Liver (tissue), 9 donors: ENCODE data around the gene STAT6. TPM values are rescaled to one million over a fixed set of nuclear protein-coding genes. Genes with fewer than 3 reads are reported as not detected.

ENCODE experiments used
- DNase-seq: peaks from one replicate; pipeline ENCODE4 v3.0.0-alpha.2; 2017; ENCODE audit warnings: low spot score
- H3K27ac ChIP-seq, 2 donors: one replicate each; pipeline ENCODE4 v1.7.0; 2013; ENCODE audit warnings: inconsistent platforms in 2 of 2, low read length in 2 of 2, control low read depth in 1 of 2, low read depth in 1 of 2, mild to moderate bottlenecking in 1 of 2
- H3K27me3 ChIP-seq, 4 donors: one replicate each; pipeline versions ENCODE4 v1.6.1 to v1.7.0; 2013; ENCODE audit warnings: low read length in 3 of 4, inconsistent platforms in 1 of 4, mild to moderate bottlenecking in 1 of 4, moderate library complexity in 1 of 4; ENCODE audit not compliant: control insufficient read depth in 4 of 4, insufficient read depth in 4 of 4
- H3K36me3 ChIP-seq, 4 donors: one replicate each; pipeline versions ENCODE4 v1.6.1 to v1.7.0; 2013; ENCODE audit warnings: low read length in 3 of 4, mild to moderate bottlenecking in 3 of 4, low read depth in 1 of 4, moderate library complexity in 1 of 4; ENCODE audit not compliant: control insufficient read depth in 4 of 4, insufficient read depth in 3 of 4
- H3K4me1 ChIP-seq, 4 donors: one replicate each; pipeline versions ENCODE4 v1.6.1 to v1.7.0; 2013; ENCODE audit warnings: low read length in 3 of 4, mild to moderate bottlenecking in 3 of 4, moderate library complexity in 1 of 4; ENCODE audit not compliant: control insufficient read depth in 4 of 4, insufficient read depth in 4 of 4
- H3K4me3 ChIP-seq, 3 donors: one replicate each; pipeline versions ENCODE4 v1.6.1 to v1.7.0; 2013; ENCODE audit warnings: low read length in 3 of 3, control low read depth in 1 of 3, low read depth in 1 of 3, mild to moderate bottlenecking in 1 of 3
- H3K9ac ChIP-seq, 2 donors: one replicate each; pipeline ENCODE4 v1.7.0; 2013; ENCODE audit warnings: low read length in 2 of 2, mild to moderate bottlenecking in 2 of 2, moderate library complexity in 2 of 2, control low read depth in 1 of 2, low read depth in 1 of 2
- H3K9me3 ChIP-seq, 4 donors: one replicate each; pipeline versions ENCODE4 v1.6.1 to v1.7.0; 2013; ENCODE audit warnings: low read length in 3 of 4; ENCODE audit not compliant: control insufficient read depth in 4 of 4
- EGR1 ChIP-seq, 2 donors: IDR thresholded peaks; 2 replicates each; pipeline ENCODE4 v1.6.1; 2016 to 2018; ENCODE audit warnings: antibody characterized with exemption in 2 of 2, low read depth in 2 of 2
- FOXA1 ChIP-seq: IDR thresholded peaks from 2 replicates; pipeline ENCODE4 v1.6.1; 2016; ENCODE audit warnings: antibody characterized with exemption
- FOXA2 ChIP-seq: IDR thresholded peaks from 2 replicates; pipeline ENCODE4 v1.6.1; 2016; ENCODE audit warnings: antibody characterized with exemption
- GABPA ChIP-seq, 2 donors: IDR thresholded peaks in 1 of 2; conservative IDR thresholded peaks in 1 of 2; 2 replicates each; pipeline ENCODE4 v1.6.1; 2016; ENCODE audit warnings: antibody characterized with exemption in 2 of 2, mild to moderate bottlenecking in 1 of 2, moderate library complexity in 1 of 2
- HNF4A ChIP-seq, 2 donors: conservative IDR thresholded peaks; 2 replicates each; pipeline ENCODE4 v1.6.1; 2016; ENCODE audit warnings: antibody characterized with exemption in 2 of 2, mild to moderate bottlenecking in 2 of 2
- HNF4G ChIP-seq: IDR thresholded peaks from 2 replicates; pipeline ENCODE4 v1.6.1; 2016; ENCODE audit warnings: antibody characterized with exemption
- JUND ChIP-seq, 2 donors: IDR thresholded peaks; 2 replicates each; pipeline ENCODE4 v1.6.1; 2016; ENCODE audit warnings: antibody characterized with exemption in 2 of 2
- NR2F2 ChIP-seq: IDR thresholded peaks from 2 replicates; pipeline ENCODE4 v1.6.1; 2016; ENCODE audit warnings: antibody characterized with exemption
- RAD21 ChIP-seq, 2 donors: IDR thresholded peaks; 2 replicates each; pipeline ENCODE4 v1.6.1; 2016; ENCODE audit warnings: antibody characterized with exemption in 2 of 2, mild to moderate bottlenecking in 2 of 2
- RXRA ChIP-seq, 2 donors: IDR thresholded peaks; 2 replicates each; pipeline ENCODE4 v1.6.1; 2017 to 2018; ENCODE audit warnings: antibody characterized with exemption in 2 of 2, mild to moderate bottlenecking in 1 of 2
- SP1 ChIP-seq: IDR thresholded peaks from 2 replicates; pipeline ENCODE4 v1.6.1; 2018; ENCODE audit warnings: antibody characterized with exemption, mild to moderate bottlenecking
- WGBS: extraction: QIAGEN DNeasy Blood & Tissue Kit; methylation state at CpG from one replicate; pipeline ENCODE4 v1.1.7; 2013; 5-methylcytosine and 5-hydroxymethylcytosine counted together
- polyA plus RNA-seq, 2 donors: library from polyadenylated mRNA; stranded (reverse) in 1 of 2; unstranded in 1 of 2; fragments of 200-250 nt in 1 of 2; fragments of >200 nt in 1 of 2; fragmentation: Nextera tagmentation in 1 of 2; extraction: Ambion mirVana in 1 of 2; gene quantifications; one replicate each; pipeline versions ENCODE4 v1.2.1 to v1.2.3, GENCODE V29; 2013 to 2015
- total RNA-seq, 2 donors: library from RNA; depleted of rRNA; stranded (reverse); fragments of >200 nt; gene quantifications; one replicate each; pipeline ENCODE4 v1.2.3, GENCODE V29; 2014
- TF ChIP-seq, protein P1 (sequence below): IDR thresholded peaks from 2 replicates; pipeline ENCODE4 v1.6.1; 2016; ENCODE audit warnings: antibody characterized with exemption
- TF ChIP-seq, protein P2 (sequence below): fragments of 150-350 bp; IDR thresholded peaks from 2 replicates; pipeline ENCODE4 v1.5.1; 2017; ENCODE audit warnings: improper control_type of control experiment, low read depth, low read length; ENCODE audit not compliant: missing input control
- TF ChIP-seq, protein P3 (sequence below): IDR thresholded peaks from 2 replicates; pipeline ENCODE4 v1.6.1; 2016; ENCODE audit warnings: antibody characterized with exemption, mild to moderate bottlenecking
- TF ChIP-seq, protein P4 (sequence below): IDR thresholded peaks from 2 replicates; pipeline ENCODE4 v1.6.1; 2016; ENCODE audit warnings: antibody characterized with exemption
- donor health status: healthy.
- donor health status: healthy.
- donor health status: healthy.
- donor health status: healthy.
- donor health status: healthy.

The STAT6 gene
- total and polyA plus RNA-seq, 4 donors: 27.4 to 57.4 (median 43.6) TPM

DNA sequence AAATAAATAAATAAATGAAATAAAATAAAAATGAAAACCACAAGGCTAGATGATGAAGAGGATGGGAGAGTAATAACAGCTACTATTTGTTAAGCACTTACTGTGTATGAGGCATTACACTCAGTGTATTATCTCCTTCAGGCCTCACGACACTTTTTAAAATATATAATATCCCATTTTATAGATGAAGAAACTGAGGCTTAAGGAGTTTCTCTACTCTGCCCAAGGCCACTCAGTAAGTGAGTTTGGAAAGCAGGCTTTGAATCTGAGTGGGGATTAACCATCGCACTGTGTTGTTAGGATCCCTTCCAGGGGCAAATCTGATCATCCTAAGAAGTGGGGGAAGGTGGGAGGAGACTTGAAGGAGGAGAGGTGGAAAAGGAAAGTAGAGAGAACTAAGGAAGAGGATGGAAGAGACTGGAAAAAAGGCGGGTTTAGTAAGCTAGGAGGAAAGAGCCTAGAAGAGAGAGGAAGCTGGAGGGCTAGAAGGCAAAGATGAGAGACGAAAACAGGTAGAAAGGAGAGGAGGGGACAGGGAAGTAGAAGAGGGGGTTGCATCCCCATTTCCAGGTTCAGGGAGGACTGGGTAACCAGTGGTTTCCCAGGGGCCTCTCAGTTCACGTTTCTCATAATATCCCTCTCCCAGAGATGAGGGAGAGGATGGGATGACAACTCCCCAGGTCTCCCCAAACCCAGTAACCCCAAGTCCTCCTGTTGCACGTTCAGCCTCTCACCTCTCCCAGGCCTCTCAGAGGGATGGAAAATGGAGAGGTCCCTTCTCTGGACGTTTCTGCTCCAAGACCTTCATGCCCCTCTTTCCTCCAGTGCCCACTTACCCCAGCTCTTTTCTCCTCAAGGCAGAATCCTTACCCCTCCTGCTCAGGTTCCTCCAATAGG is 1.7 kb downstream of the STAT6 start:
- H3K4me1 ChIP-seq: peaks cover 7 to 47% (median 34%) of the 10 kb centered on the region in 4 donors
- peak overlapping the region; percentile 99 for H3K27ac ChIP-seq
- DNase-seq: no peak
- H3K27me3 ChIP-seq: no peaks in the 10 kb centered on the region
- H3K9ac ChIP-seq: peak overlapping the region in 1 of 2 donors; percentile 66
- peak overlapping the region; percentile 71 to 93 (median 86) for H3K4me3 ChIP-seq
- WGBS: 66% methylated on average over 7 of the region's 7 CpGs
- no peaks in the 10 kb centered on the region for H3K9me3 ChIP-seq
- peaks cover 15 to 24% (median 21%) of the 10 kb centered on the region in 4 donors for H3K36me3 ChIP-seq
- no peak for TF ChIP-seq HNF4A (conservative IDR thresholded peaks at IDR 0.05)
- no peak for TF ChIP-seq RXRA (IDR thresholded peaks at IDR 0.05)
- TF ChIP-seq JUND (IDR thresholded peaks at IDR 0.05): no peak
- no peak for TF ChIP-seq GABPA (IDR thresholded peaks at IDR 0.05 in 1 of 2, conservative IDR thresholded peaks at IDR 0.05 in 1 of 2)
- TF ChIP-seq, protein P1, sequence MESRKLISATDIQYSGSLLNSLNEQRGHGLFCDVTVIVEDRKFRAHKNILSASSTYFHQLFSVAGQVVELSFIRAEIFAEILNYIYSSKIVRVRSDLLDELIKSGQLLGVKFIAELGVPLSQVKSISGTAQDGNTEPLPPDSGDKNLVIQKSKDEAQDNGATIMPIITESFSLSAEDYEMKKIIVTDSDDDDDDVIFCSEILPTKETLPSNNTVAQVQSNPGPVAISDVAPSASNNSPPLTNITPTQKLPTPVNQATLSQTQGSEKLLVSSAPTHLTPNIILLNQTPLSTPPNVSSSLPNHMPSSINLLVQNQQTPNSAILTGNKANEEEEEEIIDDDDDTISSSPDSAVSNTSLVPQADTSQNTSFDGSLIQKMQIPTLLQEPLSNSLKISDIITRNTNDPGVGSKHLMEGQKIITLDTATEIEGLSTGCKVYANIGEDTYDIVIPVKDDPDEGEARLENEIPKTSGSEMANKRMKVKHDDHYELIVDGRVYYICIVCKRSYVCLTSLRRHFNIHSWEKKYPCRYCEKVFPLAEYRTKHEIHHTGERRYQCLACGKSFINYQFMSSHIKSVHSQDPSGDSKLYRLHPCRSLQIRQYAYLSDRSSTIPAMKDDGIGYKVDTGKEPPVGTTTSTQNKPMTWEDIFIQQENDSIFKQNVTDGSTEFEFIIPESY: no peak
- TF ChIP-seq SP1: no peak
- TF ChIP-seq, protein P2, sequence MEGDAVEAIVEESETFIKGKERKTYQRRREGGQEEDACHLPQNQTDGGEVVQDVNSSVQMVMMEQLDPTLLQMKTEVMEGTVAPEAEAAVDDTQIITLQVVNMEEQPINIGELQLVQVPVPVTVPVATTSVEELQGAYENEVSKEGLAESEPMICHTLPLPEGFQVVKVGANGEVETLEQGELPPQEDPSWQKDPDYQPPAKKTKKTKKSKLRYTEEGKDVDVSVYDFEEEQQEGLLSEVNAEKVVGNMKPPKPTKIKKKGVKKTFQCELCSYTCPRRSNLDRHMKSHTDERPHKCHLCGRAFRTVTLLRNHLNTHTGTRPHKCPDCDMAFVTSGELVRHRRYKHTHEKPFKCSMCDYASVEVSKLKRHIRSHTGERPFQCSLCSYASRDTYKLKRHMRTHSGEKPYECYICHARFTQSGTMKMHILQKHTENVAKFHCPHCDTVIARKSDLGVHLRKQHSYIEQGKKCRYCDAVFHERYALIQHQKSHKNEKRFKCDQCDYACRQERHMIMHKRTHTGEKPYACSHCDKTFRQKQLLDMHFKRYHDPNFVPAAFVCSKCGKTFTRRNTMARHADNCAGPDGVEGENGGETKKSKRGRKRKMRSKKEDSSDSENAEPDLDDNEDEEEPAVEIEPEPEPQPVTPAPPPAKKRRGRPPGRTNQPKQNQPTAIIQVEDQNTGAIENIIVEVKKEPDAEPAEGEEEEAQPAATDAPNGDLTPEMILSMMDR: no peak
- no peak for TF ChIP-seq HNF4G
- no peak for TF ChIP-seq RAD21 (IDR thresholded peaks at IDR 0.05)
- TF ChIP-seq FOXA2: no peak
- no peak for TF ChIP-seq EGR1 (IDR thresholded peaks at IDR 0.05; ENCODE audit: low read depth in 2 of 2)
- TF ChIP-seq, protein P3, sequence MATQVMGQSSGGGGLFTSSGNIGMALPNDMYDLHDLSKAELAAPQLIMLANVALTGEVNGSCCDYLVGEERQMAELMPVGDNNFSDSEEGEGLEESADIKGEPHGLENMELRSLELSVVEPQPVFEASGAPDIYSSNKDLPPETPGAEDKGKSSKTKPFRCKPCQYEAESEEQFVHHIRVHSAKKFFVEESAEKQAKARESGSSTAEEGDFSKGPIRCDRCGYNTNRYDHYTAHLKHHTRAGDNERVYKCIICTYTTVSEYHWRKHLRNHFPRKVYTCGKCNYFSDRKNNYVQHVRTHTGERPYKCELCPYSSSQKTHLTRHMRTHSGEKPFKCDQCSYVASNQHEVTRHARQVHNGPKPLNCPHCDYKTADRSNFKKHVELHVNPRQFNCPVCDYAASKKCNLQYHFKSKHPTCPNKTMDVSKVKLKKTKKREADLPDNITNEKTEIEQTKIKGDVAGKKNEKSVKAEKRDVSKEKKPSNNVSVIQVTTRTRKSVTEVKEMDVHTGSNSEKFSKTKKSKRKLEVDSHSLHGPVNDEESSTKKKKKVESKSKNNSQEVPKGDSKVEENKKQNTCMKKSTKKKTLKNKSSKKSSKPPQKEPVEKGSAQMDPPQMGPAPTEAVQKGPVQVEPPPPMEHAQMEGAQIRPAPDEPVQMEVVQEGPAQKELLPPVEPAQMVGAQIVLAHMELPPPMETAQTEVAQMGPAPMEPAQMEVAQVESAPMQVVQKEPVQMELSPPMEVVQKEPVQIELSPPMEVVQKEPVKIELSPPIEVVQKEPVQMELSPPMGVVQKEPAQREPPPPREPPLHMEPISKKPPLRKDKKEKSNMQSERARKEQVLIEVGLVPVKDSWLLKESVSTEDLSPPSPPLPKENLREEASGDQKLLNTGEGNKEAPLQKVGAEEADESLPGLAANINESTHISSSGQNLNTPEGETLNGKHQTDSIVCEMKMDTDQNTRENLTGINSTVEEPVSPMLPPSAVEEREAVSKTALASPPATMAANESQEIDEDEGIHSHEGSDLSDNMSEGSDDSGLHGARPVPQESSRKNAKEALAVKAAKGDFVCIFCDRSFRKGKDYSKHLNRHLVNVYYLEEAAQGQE: no peak
- no peak for TF ChIP-seq FOXA1

DNA sequence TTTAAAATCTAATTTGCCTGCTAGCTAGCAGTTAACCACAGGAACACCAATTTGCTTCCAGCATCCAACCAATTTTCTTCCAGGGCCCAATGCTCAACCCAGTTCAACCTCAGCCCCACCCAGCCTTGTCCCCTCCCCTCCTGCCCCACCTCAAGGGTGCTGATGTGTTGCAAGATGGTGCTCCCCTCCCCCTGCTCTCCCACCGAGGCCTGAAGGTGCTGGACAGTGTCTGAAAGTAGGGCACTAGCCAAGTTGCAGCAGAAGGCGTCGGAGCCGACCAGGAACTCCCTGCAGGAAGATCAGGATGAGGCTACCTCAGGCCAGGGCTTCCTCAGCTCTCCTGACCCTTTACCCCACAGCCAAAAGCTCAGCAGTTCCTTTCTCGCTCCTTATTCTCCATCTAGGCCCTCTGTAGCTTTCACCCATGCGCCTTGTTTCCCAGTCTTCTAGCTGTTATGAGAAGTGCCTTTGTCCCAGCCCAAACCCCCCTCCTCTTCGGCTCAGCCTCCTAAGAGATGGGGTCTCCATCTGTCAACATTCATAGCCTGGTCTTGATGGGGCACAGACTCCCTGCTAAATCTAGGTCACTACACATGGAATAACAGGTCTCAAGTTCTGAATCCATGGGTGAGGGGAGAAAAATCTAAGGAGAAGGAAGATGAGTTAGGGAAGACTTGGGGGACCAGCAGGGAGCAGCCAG is 3.6 kb downstream of the STAT6 start:
- H3K27me3 ChIP-seq: no peaks in the 10 kb centered on the region
- H3K4me3 ChIP-seq: no peak overlapping the region
- peaks cover 16 to 31% (median 24%) of the 10 kb centered on the region in 4 donors for H3K36me3 ChIP-seq
- peak overlapping the region in 1 of 2 donors; percentile 14 for H3K27ac ChIP-seq
- peaks cover 7 to 48% (median 35%) of the 10 kb centered on the region in 4 donors for H3K4me1 ChIP-seq
- TF ChIP-seq NR2F2: no peak
- no peak for TF ChIP-seq FOXA1
- no peak for TF ChIP-seq RAD21 (IDR thresholded peaks at IDR 0.05)
- TF ChIP-seq GABPA (IDR thresholded peaks at IDR 0.05 in 1 of 2, conservative IDR thresholded peaks at IDR 0.05 in 1 of 2): no peak
- TF ChIP-seq RXRA (IDR thresholded peaks at IDR 0.05): no peak
- TF ChIP-seq, protein P2: no peak
- TF ChIP-seq, protein P1: no peak
- TF ChIP-seq, protein P4, sequence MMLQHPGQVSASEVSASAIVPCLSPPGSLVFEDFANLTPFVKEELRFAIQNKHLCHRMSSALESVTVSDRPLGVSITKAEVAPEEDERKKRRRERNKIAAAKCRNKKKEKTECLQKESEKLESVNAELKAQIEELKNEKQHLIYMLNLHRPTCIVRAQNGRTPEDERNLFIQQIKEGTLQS: no peak
- TF ChIP-seq SP1: no peak
- TF ChIP-seq HNF4G: no peak
- TF ChIP-seq FOXA2: no peak
- no peak for TF ChIP-seq HNF4A (conservative IDR thresholded peaks at IDR 0.05)
- TF ChIP-seq JUND (IDR thresholded peaks at IDR 0.05): no peak
- no peaks in the 10 kb centered on the region for H3K9me3 ChIP-seq
- no peak for DNase-seq
- 79% methylated on average over 7 of the region's 7 CpGs for WGBS
- no peak overlapping the region for H3K9ac ChIP-seq
